ENCODE results near the gene RALGDS.
"Not testable (repeated sequence)": the region's sequence is repeated elsewhere in the genome, so short reads cannot be mapped to it uniquely, and the experiment has no call there.

The RALGDS gene

DNA sequence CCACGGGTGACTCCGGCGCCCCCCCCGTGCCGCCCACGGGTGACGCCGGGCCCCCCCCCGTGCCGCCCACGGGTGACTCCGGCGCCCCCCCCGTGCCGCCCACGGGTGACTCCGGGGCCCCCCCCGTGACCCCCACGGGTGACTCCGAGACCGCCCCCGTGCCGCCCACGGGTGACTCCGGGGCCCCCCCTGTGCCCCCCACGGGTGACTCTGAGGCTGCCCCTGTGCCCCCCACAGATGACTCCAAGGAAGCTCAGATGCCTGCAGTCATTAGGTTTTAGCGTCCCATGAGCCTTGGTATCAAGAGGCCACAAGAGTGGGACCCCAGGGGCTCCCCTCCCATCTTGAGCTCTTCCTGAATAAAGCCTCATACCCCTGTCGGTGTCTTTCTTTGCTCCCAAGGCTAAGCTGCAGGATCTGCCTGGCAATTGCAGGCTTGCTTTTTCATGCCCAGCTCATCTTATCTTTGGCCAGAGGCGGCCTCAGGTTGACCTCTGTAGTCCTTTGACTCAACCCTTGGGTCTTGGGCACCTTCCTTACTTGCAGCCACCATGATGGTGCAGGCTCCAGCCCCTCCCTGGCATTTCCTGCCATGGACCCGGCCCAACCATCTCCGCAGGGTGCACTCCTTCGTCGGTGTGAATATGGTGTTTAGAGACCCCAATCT, 49.4 kb downstream of the RALGDS start:
- no peak for DNase-seq (ENCODE audit: low read depth)
- TF ChIP-seq, protein P1, sequence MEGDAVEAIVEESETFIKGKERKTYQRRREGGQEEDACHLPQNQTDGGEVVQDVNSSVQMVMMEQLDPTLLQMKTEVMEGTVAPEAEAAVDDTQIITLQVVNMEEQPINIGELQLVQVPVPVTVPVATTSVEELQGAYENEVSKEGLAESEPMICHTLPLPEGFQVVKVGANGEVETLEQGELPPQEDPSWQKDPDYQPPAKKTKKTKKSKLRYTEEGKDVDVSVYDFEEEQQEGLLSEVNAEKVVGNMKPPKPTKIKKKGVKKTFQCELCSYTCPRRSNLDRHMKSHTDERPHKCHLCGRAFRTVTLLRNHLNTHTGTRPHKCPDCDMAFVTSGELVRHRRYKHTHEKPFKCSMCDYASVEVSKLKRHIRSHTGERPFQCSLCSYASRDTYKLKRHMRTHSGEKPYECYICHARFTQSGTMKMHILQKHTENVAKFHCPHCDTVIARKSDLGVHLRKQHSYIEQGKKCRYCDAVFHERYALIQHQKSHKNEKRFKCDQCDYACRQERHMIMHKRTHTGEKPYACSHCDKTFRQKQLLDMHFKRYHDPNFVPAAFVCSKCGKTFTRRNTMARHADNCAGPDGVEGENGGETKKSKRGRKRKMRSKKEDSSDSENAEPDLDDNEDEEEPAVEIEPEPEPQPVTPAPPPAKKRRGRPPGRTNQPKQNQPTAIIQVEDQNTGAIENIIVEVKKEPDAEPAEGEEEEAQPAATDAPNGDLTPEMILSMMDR (conservative IDR thresholded peaks at IDR 0.05; ENCODE audit: low read length), result no peak
- no peak overlapping the region for H3K4me3 ChIP-seq (ENCODE audit: low read length)

- H3K4me3 ChIP-seq (ENCODE audit: low read length); DNase-seq (ENCODE audit: low read depth): not testable (repeated sequence)
Measured at GRCh38 chr9:133070985-133071384, 50.1 kb downstream of the RALGDS start.

- H3K4me3 ChIP-seq (ENCODE audit: low read length); DNase-seq (ENCODE audit: low read depth): not testable (repeated sequence)
Measured at GRCh38 chr9:133070500-133070961, 50.5 kb downstream of the RALGDS start.

GRCh38 chr9:133068431-133068830, 52.6 kb downstream of the RALGDS start:
- H3K4me3 ChIP-seq (ENCODE audit: low read length); DNase-seq (ENCODE audit: low read depth): not testable (repeated sequence)

DNA sequence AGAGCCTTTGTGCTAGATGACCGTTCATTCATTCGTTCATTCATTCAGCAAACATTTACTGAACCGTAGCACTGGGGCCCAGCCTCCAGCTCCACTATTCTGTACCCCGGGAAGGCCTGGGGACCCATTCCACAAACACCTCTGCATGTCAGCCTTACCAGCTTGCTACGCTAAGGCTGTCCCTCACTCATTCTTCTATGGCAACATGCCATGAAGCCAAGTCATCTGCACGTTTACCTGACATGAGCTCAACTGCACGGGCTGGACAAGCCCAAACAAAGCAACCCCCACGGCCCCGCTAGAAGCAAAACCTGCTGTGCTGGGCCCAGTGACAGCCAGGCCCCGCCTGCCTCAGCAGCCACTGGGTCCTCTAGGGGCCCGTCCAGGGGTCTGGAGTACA, 53.2 kb downstream of the RALGDS start:
- H3K4me3 ChIP-seq (ENCODE audit: low read length), result no peak overlapping the region
- DNase-seq (ENCODE audit: low read depth), result no peak
- TF ChIP-seq, protein P1 (conservative IDR thresholded peaks at IDR 0.05; ENCODE audit: low read length), result no peak

DNA sequence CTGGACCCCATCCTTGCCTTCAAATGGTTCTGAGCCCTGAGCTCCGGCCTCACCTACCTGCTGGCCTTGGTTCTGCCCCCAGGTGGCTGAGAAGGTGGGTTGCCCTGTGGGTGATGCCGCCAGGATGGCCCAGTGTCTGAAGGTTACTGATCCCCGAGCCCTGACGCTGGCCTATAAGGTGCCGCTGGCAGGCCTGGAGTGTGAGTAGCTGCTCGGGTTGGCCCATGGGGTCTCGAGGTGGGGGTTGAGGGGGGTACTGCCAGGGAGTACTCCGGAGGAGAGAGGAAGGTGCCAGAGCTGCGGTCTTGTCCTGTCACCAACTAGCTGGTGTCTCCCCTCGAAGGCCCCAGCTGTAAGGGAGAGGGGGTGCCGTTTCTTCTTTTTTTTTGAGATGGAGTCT, 54.0 kb downstream of the RALGDS start:
- TF ChIP-seq, protein P1 (conservative IDR thresholded peaks at IDR 0.05; ENCODE audit: low read length), result no peak
- no peak for DNase-seq (ENCODE audit: low read depth)
- no peak overlapping the region for H3K4me3 ChIP-seq (ENCODE audit: low read length)

DNA sequence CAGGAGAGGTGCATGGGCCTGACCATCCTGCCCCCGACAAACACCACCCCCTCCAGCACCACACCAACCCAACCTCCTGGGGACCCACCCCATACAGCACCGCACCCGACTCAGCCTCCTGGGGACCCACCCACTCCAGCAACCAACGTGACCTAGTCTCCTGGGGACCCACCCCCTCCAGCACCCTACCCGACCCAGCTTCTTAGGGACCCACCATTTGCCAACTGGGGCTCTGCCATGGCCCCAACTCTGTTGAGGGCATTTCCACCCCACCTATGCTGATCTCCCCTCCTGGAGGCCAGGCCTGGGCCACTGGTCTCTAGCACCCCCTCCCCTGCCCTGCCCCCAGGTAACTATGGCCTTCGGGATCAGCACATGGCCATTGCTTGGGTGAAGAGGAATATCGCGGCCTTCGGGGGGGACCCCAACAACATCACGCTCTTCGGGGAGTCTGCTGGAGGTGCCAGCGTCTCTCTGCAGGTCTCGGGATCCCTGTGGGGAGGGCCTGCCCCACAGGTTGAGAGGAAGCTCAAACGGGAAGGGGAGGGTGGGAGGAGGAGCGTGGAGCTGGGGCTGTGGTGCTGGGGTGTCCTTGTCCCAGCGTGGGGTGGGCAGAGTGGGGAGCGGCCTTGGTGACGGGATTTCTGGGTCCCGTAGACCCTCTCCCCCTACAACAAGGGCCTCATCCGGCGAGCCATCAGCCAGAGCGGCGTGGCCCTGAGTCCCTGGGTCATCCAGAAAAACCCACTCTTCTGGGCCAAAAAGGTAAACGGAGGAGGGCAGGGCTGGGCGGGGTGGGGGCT, 54.7 kb downstream of the RALGDS start:
- TF ChIP-seq, protein P1 (conservative IDR thresholded peaks at IDR 0.05; ENCODE audit: low read length), result no peak
- no peak for DNase-seq (ENCODE audit: low read depth)

GRCh38 chr9:133065070-133065388, 56.0 kb downstream of the RALGDS start:
- H3K4me3 ChIP-seq (ENCODE audit: low read length), result no peak overlapping the region
- DNase-seq (ENCODE audit: low read depth), result no peak
- TF ChIP-seq, protein P1 (conservative IDR thresholded peaks at IDR 0.05; ENCODE audit: low read length), result no peak

More for the DNA sequence above, 54.7 kb downstream of the RALGDS start:
- H3K4me3 ChIP-seq (ENCODE audit: low read length), result no peak overlapping the region

Measured in AG10803 (cell line).